RWPE2 (cell line): ENCODE results near the gene ACE.

Experiments used
- ATAC-seq: fragments of 200-7000 bp; cut with Tn5 transposase; 3 replicates; pipeline ENCODE4 v1.9.1; 2021; ENCODE audit warnings: low read depth
- DNase-seq: peaks from one replicate; pipeline ENCODE4 v3.0.0-alpha.2; 2020; ENCODE audit warnings: low spot score
- H3K27ac ChIP-seq: fragments of 450-650 bp; 2 replicates; pipeline ENCODE4 v1.5.1; 2017; ENCODE audit warnings: mild to moderate bottlenecking; ENCODE audit not compliant: poor library complexity, severe bottlenecking
- H3K27me3 ChIP-seq: fragments of 250-450 bp; sonication (Bioruptor Pico); 2 replicates; pipeline ENCODE4 v1.5.1; 2021; ENCODE audit warnings: mild to moderate bottlenecking, moderate library complexity; ENCODE audit not compliant: insufficient read depth, poor library complexity, severe bottlenecking
- H3K36me3 ChIP-seq: fragments of 250-450 bp; sonication (Bioruptor Pico); 2 replicates; pipeline ENCODE4 v1.5.1; 2020; ENCODE audit warnings: low read depth, mild to moderate bottlenecking, moderate library complexity
- H3K4me1 ChIP-seq: fragments of 250-450 bp; sonication (Bioruptor Pico); 2 replicates; pipeline ENCODE4 v1.5.1; 2021; ENCODE audit warnings: mild to moderate bottlenecking, moderate library complexity; ENCODE audit not compliant: insufficient read depth, poor library complexity, severe bottlenecking
- H3K4me3 ChIP-seq: fragments of 250-450 bp; sonication (Bioruptor Pico); 2 replicates; pipeline ENCODE4 v1.5.1; 2021; ENCODE audit warnings: mild to moderate bottlenecking, moderate library complexity; ENCODE audit not compliant: severe bottlenecking
- H3K9me3 ChIP-seq: fragments of 250-450 bp; sonication (Bioruptor Pico); 2 replicates; pipeline ENCODE4 v1.5.1; 2021; ENCODE audit warnings: mild to moderate bottlenecking, moderate library complexity; ENCODE audit not compliant: severe bottlenecking
- CTCF ChIP-seq: fragments of 450-650 bp; IDR thresholded peaks from one replicate; pipeline ENCODE4 v1.5.1; 2017; ENCODE audit warnings: mild to moderate bottlenecking, moderate library complexity; ENCODE audit not compliant: poor library complexity, severe bottlenecking

The ACE gene

GRCh38 chr17:63446753-63447470 is 29.9 kb upstream of the ACE start:
- Histone ChIP-seq H3K4me1 (peaks cover 12% of the 10 kb centered on the region), H3K9me3 (no peaks in the 10 kb centered on the region), H3K27me3 (no peaks in the 10 kb centered on the region), H3K27ac (peak overlapping the region; percentile 61), H3K36me3 (no peaks in the 10 kb centered on the region), H3K4me3 (peak overlapping the region; percentile 46)
- peak; percentile 6 for TF ChIP-seq CTCF
- DNase-seq = no peak
- peak; percentile 47 for ATAC-seq

GRCh38 chr17:63447471-63448009 is 29.3 kb upstream of the ACE start:
- ATAC-seq = no peak
- Histone ChIP-seq H3K4me3 (no peak overlapping the region), H3K27ac (peak overlapping the region; percentile 61), H3K27me3 (no peaks in the 10 kb centered on the region), H3K36me3 (no peaks in the 10 kb centered on the region), H3K4me1 (peaks cover 12% of the 10 kb centered on the region), H3K9me3 (no peaks in the 10 kb centered on the region)
- TF ChIP-seq CTCF = no peak
- DNase-seq = no peak

- ATAC-seq (no peak), DNase-seq (no peak)
- Histone ChIP-seq H3K9me3 (no peaks in the 10 kb centered on the region), H3K27ac (no peak overlapping the region), H3K27me3 (no peaks in the 10 kb centered on the region), H3K4me1 (peaks cover 16% of the 10 kb centered on the region), H3K36me3 (no peaks in the 10 kb centered on the region), H3K4me3 (no peak overlapping the region)
- no peak for TF ChIP-seq CTCF
Observed at GRCh38 chr17:63448655-63449054, 28.2 kb upstream of the ACE start.

- H3K36me3 ChIP-seq = no peaks in the 10 kb centered on the region
- H3K4me1 ChIP-seq = peaks cover 13% of the 10 kb centered on the region
- no peak overlapping the region for H3K4me3 ChIP-seq
- no peak for ATAC-seq
- TF ChIP-seq CTCF = no peak
- no peak for DNase-seq
- no peaks in the 10 kb centered on the region for H3K9me3 ChIP-seq
- no peaks in the 10 kb centered on the region for H3K27me3 ChIP-seq
- no peak overlapping the region for H3K27ac ChIP-seq
Observed at GRCh38 chr17:63450551-63450950, 26.3 kb upstream of the ACE start.

GRCh38 chr17:63451150-63451549 is 25.7 kb upstream of the ACE start:
- DNase-seq (no peak), ATAC-seq (no peak)
- Histone ChIP-seq H3K4me3 (no peak overlapping the region), H3K4me1 (peaks cover 13% of the 10 kb centered on the region), H3K9me3 (no peaks in the 10 kb centered on the region), H3K27ac (no peak overlapping the region), H3K36me3 (no peaks in the 10 kb centered on the region), H3K27me3 (no peaks in the 10 kb centered on the region)
- no peak for TF ChIP-seq CTCF
